NCI-H2081 (cell line): ENCODE measurements around the gene FRMD1.

Experiments used
- DNase-seq, 2 experiments: peaks; one replicate each; lab custom pipeline; 2025; lab: John Stamatoyannopoulos, UW

Gene FRMD1

DNA sequence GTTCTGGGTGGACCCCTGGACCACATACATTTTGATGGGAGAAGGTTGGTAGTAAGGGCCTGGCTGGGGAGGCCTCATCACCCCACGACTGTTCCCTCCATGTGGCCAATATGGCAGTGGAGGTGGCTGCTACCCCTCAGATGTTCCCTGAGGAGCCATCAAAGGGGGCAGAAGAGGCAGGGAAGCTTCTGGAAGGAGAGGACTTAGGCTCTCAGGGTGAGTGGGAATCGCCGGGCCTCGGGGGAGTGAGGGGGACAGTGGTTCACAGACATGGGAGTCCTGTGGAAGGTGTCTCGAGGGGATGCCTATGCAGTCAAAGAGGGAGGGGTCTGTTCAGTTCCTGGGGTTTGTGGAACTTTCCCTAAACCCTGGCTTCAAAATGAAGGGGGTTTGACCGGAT lies 32.9 kb upstream of the FRMD1 start:
- no peak for DNase-seq

DNA sequence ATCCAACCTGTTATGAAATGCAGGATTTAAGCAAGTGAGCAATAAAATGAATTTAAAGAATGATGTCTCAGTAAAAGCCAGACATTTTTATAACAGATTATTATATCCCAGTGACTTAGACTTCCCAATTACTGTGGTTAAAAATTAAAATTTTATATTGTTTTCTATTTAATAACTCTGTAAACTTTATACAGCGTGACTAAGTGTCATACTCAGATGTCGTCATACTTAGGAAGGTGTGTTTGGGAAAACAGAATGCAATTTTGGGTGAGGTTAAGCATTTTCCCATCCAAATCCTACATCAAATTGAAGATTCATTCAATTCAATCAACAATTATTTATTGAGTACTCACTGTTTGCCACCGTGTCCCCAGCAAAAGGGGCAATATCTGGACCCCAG lies 31.4 kb upstream of the FRMD1 start:
- DNase-seq: no peak

DNA sequence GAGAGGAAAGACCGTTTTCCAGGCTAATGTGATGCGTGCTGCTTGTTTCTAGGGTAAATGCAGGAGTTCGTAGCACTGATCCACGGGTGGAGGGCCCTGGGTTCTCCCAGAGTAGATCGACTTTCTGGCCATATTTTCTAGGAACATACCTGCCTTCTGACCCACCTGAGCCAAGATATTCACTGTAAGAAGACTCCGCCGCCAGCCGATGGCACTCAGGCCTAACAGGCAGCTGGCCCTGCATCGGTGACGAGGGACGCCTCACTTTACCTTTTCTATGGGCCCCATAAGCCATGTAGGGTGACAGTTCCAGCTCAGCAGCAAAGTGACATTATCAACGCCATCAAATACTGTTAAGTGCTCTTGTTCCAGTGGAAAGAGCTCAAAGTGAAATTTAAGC lies 30.2 kb upstream of the FRMD1 start:
- DNase-seq: no peak

DNA sequence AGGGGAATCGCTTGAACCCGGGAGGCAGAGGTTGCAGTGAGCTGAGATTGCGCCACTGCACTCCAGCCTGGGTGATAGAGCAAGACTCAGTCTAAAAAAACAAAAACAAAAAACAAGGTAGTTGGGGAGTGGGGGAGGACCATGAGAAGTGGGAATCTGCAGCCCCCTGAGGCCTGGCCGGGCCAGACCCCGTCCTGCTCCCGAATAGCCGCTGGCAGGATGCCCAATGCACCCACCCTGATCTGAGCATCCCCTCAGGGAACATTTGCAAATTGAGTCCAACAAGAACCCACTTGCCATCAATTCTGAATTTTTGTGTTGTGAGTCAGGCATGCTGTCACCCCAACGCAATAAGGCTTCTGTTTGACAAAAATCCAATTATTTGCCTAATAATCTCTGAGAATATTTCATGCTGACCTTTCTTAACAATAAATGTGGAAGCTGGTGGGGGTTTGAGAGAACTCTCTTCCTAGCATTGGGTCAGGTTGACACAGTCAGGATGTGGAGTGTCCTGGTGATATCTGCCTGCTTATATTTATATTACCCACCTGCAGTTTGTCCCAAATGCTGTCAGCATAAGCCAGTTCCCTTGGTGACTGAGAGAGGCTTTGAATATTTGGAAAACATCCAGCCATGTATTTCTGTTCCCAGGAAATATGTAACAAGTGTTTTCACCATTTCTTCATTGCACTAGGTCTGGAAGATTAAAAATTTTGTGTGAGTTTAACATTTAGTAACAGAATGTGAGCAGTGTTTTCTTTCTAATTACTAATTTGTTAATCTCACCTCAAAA lies 28.4 kb upstream of the FRMD1 start:
- peak in 1 of 2 experiments; percentile 11 for DNase-seq

DNA sequence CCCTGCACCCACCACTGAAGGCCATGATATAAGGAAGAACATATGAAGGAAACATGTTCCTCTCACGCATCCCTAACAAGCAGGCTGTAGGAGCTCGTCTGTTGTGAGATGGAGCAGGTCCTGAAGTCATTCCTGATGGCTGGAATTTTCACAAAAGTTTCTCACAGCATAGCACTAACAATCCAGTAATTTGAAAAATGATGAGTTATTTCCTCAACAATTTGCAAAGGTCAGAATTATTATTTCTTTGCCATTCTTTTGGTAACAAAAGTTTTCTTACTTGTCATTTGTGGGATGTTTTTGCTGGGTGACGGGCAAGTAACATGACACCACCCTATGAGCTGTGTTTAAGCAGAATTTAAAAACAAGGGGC lies 27.6 kb upstream of the FRMD1 start:
- no peak for DNase-seq

DNA sequence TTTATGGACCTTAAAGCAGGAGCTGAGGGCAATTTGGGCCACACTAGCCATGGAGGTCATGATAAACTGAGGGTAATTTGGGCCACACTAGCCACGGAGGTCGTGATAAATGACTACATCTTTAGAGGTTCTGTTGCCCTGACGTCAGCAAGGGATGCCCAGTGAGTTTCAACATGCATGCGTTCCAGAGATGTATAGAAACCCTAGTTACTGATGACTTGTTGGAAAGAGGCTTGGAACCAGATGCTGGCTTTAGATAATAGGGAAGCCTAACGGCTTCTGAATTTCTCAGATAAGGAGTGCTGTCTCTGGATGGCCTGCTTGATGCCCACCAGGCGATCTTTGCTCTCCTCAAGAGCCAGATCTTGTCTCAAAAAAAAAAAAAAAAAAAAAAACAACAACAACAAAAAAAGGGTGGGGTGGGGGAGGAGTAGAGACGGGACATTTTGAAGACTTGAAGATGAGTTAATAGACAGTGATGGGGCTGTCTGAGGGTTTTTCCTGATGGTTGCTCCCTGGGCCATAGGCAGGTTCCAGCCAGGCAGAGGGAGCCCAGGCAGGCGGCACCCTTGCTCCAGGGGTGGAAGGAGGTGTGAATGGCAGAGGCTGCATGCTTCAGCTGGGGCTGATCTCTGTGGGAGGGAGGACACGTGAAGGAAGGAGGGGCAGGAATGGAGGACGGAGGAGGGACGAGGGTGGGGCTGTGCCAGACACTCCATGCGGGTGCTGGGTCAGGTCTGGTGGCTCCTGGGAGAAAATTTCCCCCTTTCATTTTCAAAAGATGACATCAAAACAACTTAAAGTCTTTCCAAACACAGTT lies 27.0 kb upstream of the FRMD1 start:
- DNase-seq: no peak

DNA sequence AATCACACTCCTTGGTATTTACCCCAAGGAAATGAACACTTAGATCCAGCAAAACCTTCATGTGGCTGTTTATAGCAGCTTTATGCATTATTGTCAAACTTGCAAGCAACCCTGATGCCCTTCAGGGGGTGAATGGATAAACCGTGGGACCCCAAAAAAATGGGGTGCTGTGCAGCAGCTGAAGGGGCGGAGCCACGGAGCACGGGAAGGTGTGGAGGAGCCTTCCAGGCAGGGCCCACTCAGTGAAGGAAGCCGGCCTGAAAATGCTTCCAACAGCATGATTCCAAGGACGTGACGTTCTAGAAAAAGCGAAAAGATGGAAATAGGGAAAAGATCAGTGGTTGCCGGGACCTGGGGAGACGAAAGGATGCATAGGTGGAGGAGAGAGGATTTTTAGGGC lies 25.6 kb upstream of the FRMD1 start:
- no peak for DNase-seq

DNA sequence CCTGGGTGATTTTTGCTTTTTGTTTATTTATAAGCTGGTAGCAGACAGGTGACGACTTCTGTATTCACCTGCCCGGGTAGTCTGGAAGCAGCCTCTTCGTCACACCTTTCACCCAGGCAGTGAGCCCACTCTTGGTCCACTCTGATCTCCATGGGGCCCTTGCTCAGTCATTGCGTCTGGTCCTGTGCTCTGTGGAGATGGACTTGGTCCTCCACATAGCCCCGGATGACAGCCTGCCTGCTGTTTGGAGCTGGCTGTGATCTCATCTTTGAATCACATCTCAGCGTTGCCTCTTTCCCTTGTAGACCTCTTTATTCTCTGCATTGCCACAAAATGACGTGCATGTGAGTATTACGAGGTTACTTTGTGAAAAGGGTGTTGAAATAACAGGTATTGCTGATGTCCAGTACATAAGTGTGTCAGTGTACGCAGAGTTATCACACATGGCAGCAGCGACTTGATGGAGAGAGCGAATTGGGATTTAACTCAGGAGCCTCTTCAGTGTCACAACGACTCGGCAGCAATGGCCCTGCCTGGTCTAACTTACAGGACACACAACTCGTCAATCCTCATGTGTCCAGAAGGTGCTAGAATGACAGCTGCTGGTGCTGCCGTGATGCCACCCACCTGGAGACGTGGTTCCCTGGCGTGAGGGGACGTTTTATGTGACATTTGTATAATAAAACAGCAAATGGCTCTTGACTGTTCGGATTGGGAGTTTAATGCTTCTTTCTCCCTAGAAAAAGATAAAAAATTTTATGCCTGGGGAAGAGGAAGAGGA lies 24.2 kb upstream of the FRMD1 start:
- DNase-seq: peak in 1 of 2 experiments; percentile 65

DNA sequence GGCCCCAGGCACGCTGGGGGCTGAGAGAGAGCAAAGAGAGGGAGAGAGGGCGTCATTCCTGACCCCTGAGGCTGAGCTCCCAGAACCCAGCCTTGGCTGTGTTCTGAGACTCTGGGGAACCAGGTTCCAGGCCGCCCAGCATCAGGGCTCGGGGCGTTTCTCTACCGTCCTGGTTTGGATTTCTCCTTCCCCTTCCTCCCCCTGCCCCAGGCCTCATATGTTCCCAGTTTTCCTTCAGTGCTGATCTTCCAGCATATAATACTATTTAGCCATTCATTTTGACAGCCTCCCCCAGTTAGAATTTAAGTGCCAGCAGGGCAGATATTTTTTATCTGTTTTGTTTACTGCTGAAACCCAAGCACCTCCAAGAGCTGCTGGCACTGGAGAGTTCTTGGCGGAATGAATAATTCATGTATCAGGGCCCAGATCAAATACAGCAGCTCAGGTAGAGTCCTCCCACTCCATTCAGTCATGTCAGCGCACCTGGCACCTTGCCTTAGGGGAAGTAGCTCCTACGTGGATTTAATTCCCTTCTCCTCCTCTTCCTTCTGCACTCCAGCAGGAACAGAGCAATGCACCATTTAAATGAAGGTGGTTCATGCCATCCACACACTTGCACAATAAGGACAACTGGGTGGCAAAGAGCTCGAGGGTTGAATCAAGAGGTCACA lies 23.4 kb upstream of the FRMD1 start:
- peak; percentile 80 to 91 for DNase-seq

DNA sequence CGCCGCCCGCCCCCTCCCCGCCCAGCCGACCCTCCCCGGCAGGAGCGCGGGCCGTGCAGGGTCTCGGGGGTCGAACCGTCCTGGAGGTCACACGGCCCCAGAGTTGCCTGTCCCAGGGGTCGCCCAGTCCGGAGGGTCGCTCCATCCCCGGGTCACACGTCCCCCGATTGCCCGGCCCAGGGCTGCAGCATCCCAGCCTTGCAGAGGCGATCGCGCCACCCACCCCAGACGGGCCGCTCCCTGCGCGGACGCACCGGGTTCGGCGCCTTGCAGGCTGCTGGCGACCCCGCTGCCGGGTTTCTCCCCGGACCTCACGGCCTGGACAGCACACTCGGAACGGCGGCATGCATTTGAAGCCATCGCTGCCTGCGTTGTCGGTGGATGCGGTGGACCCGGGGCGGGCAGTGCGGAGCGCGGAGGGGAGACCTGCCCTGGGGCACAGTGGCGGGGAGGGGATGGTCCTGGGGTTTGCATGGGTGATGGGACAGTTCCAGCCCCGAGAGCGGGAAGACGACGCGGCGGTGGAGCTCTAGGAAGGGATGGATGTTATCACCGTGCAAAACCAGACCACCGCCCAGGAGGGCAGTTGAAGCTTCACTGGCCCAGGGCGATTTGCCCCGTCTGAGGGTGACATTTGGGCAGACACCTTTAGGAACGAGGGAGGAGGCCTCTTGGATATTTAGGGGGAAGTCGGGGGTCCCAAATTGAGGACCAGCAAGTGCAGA lies 22.7 kb upstream of the FRMD1 start:
- DNase-seq: no peak

DNA sequence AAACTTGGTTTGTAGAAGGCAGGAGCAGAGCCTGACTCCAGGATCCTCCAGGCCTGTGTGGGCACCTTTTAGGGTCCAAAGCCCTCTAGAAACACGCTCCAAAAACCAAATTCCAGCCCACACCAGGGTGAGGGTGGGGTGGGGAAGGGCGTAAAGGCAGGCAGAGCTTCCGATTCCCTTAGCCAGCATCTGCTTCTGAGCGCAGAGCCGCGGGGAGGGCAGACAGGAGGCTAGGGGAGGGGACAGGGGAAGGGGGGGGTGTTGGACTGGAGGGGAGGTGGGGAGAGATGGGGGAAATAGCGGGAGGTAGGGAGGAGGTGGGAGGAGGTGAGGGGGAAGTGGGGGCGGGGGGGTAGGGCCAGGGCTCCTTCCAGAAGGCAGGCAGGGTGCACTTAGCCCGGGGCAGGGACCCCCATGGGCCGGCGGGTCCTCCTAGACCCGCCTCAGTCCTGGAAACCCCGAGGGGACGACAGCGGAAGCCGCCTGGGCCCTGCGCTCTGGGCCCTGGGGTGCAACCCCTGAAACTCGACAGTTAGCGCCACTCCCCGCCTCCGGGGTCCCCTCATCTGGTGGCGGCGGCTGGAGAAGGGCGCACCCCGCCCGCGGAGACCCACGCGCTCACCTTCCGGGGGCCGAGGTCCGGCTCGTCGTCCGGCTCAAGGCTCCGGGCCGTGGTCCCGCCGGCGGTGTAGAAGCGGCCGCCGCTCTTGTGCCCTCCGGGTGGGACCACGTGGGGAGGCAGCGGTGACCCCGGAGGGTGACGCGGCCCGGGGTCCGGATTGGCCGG lies 22.0 kb upstream of the FRMD1 start:
- no peak for DNase-seq

DNA sequence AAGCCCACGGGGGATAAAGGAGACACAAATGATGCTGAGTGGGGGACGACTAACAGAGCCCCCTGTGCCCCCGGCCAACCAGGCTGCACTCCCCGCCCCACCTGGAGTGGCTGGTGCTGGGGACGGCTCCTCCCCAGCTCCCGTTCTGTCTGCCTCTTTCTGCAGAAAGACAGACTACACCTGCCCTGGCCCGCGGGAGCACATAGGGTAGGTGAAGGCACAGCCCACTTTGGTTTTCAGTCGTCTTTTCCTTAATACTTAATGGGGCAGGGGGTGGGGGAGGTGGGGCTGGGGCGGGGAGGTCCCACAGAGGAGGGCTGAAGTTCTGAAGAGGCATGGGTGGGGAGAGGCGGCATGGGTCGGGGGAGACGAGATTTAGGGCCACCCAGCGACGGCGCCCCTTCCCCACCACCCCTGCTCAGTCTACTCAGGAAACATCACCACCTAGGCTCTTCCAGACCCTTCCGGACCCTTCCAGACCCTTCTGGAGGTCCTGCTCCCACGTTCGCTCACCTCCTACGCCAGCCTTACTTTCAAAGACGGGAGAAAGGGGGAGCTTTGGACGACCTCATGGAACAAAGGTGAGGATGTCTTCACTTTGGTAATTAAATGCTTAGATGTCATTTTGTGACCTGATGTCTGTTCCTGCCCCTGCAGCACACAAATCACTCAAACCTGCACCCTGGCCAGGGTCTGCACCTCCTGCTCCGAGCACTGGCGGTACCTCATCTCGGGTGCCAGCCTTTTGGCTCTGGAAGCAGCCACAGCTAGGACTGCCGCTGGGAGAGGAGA lies 21.2 kb upstream of the FRMD1 start:
- no peak for DNase-seq

DNA sequence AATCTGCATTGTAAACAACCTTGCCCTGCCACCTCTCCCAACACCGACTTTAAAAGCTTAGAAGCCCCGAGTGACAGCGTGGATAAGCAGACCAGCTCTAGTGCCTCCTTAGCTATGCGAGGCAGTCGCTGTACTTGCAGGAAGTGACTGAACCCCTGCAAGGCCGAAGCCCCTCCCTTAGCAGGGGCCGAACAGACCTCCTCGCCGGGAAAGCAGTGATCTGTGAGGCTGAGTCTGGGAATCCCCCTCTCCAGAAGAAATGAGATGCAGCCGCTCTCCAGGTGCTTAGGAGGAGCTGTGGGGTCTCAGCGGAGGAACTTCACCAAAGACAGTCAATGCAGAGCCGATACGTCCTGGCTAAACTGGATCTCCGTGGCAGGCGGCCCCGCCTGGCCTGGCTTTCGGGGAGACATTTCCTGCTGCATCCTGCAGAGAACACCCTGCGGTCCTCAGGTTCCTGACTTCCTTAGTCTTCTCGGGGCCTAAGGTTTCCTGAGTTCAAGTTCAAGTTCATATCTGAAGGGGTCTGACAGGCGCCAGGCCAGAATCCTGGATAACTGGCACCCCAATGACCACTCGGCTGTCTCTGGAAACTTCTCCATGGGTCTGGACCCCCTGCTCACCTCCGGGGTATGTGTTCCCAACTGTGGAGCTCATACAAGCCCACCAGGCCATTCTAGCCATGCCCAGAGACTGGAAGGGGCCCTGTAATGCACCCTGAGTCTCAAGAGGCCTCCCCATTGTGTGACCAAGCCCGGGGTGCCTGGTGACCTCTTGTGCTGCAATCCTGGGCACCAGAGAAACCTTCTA lies 20.4 kb upstream of the FRMD1 start:
- DNase-seq: no peak

DNA sequence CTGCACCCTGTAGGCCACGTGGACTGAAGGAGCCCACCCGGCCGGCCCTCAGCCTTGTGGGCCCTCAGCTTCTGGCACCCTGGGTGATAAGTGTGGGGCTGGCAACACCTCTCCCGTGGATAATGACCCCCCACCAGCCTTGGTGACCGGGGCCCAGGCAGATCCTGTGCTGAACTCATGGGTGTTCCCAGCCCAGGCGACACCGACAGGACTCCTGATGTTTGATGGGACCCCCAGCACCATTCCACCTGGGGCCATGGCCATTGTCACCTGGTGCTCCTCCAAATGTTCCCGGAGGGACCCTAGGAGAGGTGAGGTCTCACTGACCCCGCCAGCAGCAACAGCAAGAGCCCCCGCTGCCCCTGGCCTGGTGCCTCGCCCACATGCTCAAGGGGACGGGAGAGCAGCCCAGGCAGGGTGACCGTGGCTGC lies 19.4 kb upstream of the FRMD1 start:
- no peak for DNase-seq

DNA sequence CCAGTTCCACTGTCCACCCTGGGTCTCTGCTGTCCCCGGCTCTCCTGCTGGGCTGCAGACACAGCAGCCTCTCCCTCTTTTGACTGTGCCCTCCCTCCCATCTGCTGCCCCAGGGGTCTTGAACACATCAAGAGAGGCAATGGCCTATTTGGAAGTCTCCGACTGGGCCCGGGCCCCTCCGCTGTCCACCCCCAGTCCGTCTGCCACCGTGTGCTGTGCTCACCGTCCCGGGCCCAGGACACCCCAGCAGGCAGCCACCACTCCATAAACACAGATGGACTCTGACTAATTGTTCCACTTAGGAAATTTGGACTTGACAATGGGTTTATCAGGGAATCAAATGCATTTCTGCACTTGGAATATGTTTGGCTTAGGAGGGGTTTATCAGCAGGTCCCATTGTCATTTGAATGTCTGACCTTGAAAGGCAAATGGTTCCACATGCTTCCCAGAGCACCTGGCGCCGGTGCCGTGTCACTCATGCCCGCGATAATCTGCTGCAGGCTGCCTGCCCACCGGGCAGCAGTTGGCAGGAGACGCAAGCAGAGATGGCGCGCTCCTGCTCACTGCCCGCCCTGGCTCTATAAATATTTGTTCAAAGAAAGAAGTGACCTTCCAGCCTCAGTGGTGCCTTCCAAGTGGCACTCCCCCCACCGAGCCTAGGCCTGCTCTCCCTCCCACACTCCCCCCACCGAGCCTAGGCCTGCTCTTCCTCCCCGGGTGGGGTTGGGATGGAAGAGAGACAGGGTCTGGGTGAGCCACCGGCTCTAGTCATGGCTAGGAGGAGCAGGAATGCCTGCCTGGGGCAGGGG lies 18.8 kb upstream of the FRMD1 start:
- DNase-seq: no peak

DNA sequence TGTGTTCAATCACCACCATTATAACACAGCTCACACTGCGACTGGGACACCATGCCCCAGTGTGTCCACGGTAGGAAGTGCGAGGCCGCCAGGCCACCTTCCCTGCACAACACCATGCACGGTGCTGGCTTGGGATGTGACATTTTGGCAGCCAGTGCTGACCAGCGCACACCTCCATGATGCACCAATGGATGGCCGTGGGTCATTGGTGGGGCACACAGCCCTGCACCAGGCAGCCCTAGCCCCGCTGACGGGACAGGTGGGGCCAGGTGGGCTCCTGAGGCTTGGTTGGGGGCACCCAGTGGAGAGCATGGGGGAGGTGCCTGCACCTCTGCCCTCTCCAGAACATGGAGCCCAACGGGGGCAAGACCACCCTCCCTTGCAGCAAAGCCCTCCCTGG lies 18.2 kb upstream of the FRMD1 start:
- no peak for DNase-seq

DNA sequence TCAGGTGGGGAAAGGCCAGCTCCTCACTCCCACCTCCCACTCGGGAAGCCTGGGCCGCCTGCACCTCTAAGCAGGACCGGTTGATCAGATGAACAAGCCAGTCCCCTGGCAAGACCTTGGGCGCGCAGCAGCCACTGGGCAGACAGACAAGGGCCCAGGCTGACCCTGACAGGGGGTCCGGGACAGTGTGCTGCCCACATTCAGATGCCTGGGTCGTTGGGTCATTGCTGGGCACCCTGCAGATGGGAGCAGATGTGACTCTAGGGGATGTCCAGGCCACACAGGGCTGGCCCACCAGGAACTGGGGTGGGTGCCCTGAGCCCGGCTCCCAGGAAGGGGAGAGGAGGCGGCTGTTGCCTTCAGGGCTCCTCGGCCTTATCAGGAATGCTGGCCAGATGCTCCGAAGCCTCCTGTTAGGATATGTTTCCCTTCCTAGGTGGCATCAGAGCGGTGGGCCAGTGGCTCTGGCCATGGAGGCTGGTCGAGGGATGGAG lies 17.3 kb upstream of the FRMD1 start:
- no peak for DNase-seq

DNA sequence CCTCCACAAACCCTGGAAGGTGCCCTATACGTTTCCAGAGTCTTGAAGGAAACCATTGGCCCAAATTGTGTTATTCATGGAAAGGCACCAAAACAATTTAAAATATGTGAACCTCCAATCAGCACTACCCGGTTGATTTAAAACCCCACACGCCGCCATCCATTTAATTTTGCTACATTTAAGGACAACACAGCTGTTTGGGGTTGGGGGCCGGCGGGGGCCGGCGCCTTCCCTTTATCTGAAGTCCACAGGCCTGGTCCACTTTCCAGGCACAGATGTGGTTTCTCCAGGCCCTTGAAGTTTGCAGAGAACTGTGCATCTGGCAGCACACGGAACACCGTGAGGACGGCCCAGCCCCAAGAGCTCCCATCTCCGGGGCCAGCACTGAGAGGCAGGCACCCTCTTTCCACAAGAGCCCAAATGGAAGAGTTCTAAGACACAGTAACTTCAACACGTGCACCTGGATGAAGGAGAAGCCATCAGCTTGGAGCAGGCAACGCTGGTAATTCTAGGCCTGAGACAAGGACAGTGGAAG lies 16.8 kb upstream of the FRMD1 start:
- no peak for DNase-seq
